G401.6 (cell line): ENCODE measurements around the gene CMTM4.

Experiments
- FAIRE-seq: peaks from 2 replicates; lab custom pipeline; 2012; peaks lifted over from hg19 to GRCh38; lab: Jason Lieb, UNC

The CMTM4 gene

GRCh38 chr16:66696669-66697630 lies at the start of gene CMTM4:
Gene CMTM4, minus strand, starts transcription at chr16:66696743. Its CDS starts 218 bp downstream, at chr16:66696525.
- no peak for FAIRE-seq

- FAIRE-seq = no peak
Measured at GRCh38 chr16:66746048-66746447, 49.5 kb upstream of the CMTM4 start.

GRCh38 chr16:66741950-66742808 lies 45.6 kb upstream of the CMTM4 start:
- FAIRE-seq = no peak

GRCh38 chr16:66741169-66741900 lies 44.8 kb upstream of the CMTM4 start:
- FAIRE-seq = no peak

- FAIRE-seq = no peak
Measured at GRCh38 chr16:66740533-66740932, 44.0 kb upstream of the CMTM4 start.

GRCh38 chr16:66740010-66740409 lies 43.5 kb upstream of the CMTM4 start:
- peak; percentile 69 for FAIRE-seq

GRCh38 chr16:66735891-66736290 lies 39.3 kb upstream of the CMTM4 start:
- no peak for FAIRE-seq

GRCh38 chr16:66731101-66731500 lies 34.6 kb upstream of the CMTM4 start:
- FAIRE-seq = no peak

- FAIRE-seq = no peak
Measured at GRCh38 chr16:66728804-66729203, 32.3 kb upstream of the CMTM4 start.

GRCh38 chr16:66728117-66728787 lies 31.7 kb upstream of the CMTM4 start:
- FAIRE-seq = peak; percentile 92

- no peak for FAIRE-seq
Measured at GRCh38 chr16:66720766-66721165, 24.2 kb upstream of the CMTM4 start.

- FAIRE-seq = no peak
Measured at GRCh38 chr16:66719246-66719645, 22.7 kb upstream of the CMTM4 start.

- FAIRE-seq = no peak
Measured at GRCh38 chr16:66717776-66718175, 21.2 kb upstream of the CMTM4 start.

GRCh38 chr16:66717112-66717675 lies 20.7 kb upstream of the CMTM4 start:
- no peak for FAIRE-seq

GRCh38 chr16:66714654-66715307 lies 18.2 kb upstream of the CMTM4 start:
- no peak for FAIRE-seq

- FAIRE-seq = no peak
Measured at GRCh38 chr16:66714062-66714461, 17.5 kb upstream of the CMTM4 start.

- FAIRE-seq = no peak
Measured at GRCh38 chr16:66713076-66713475, 16.5 kb upstream of the CMTM4 start.

GRCh38 chr16:66712512-66712911 lies 16.0 kb upstream of the CMTM4 start:
- FAIRE-seq = no peak

- FAIRE-seq = no peak
Measured at GRCh38 chr16:66711581-66711980, 15.0 kb upstream of the CMTM4 start.

- FAIRE-seq = no peak
Measured at GRCh38 chr16:66706506-66706880, 9.9 kb upstream of the CMTM4 start.
